Stimulated activated CD4-positive, alpha-beta T cell treated with anti-CD3 and anti-CD28 coated beads, Interleukin-12 subunit alpha, Interleukin-12 subunit beta, amount 100 ng/mL, for 4 hours (primary cell): ENCODE measurements around the gene SLC4A9.

Experiments used
- DNase-seq: peaks from one replicate; pipeline ENCODE4 v3.0.0-alpha.2; 2020

The SLC4A9 gene, protein sequence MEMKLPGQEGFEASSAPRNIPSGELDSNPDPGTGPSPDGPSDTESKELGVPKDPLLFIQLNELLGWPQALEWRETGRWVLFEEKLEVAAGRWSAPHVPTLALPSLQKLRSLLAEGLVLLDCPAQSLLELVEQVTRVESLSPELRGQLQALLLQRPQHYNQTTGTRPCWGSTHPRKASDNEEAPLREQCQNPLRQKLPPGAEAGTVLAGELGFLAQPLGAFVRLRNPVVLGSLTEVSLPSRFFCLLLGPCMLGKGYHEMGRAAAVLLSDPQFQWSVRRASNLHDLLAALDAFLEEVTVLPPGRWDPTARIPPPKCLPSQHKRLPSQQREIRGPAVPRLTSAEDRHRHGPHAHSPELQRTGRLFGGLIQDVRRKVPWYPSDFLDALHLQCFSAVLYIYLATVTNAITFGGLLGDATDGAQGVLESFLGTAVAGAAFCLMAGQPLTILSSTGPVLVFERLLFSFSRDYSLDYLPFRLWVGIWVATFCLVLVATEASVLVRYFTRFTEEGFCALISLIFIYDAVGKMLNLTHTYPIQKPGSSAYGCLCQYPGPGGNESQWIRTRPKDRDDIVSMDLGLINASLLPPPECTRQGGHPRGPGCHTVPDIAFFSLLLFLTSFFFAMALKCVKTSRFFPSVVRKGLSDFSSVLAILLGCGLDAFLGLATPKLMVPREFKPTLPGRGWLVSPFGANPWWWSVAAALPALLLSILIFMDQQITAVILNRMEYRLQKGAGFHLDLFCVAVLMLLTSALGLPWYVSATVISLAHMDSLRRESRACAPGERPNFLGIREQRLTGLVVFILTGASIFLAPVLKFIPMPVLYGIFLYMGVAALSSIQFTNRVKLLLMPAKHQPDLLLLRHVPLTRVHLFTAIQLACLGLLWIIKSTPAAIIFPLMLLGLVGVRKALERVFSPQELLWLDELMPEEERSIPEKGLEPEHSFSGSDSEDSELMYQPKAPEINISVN

DNA sequence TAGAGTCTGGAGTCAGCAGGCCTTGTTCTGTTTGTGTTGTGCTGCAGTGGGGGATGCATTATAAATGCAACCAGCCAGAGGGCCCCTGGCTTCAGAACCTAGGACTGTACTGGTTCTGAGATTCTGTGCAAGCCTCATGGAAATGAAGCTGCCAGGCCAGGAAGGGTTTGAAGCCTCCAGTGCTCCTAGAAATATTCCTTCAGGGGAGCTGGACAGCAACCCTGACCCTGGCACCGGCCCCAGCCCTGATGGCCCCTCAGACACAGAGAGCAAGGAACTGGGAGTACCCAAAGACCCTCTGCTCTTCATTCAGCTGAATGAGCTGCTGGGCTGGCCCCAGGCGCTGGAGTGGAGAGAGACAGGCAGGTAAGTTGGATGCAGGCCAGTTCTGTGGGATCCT lies at the start of gene SLC4A9:
Gene SLC4A9, plus strand, starts transcription at position 94 of the 400 bp plus-strand sequence. Its CDS starts 43 bp downstream, at position 137.
- DNase-seq, result no peak

- no peak for DNase-seq
Measured at GRCh38 chr5:140310434-140310833, 49.6 kb upstream of the SLC4A9 start.

- DNase-seq, result no peak
Measured at GRCh38 chr5:140311011-140311467, 49.0 kb upstream of the SLC4A9 start.

GRCh38 chr5:140312067-140312790 lies 47.8 kb upstream of the SLC4A9 start:
- DNase-seq, result no peak

- DNase-seq, result no peak
Measured at GRCh38 chr5:140312791-140313189, 47.2 kb upstream of the SLC4A9 start.

DNA sequence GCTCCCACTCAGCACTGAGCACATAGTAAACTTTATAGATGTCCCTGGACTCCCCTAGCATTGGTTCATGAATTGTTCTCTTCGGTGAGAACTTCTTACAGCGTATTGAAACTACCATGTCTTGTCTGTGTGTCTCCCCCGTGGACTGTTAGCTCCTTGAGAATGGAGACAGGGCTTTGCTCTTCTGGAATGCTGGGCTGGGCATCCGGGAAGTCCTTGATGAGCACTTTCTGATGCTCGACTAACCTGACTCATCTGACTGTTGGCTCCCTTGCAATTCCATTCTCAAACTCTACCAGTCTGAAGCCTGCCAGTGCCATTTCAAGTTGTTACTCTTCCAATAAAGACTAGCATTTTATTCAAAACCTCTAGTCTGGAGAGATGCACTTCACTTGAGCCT lies 42.1 kb upstream of the SLC4A9 start:
- DNase-seq, result no peak

- DNase-seq, result no peak
Measured at GRCh38 chr5:140318792-140319191, 41.2 kb upstream of the SLC4A9 start.

- no peak for DNase-seq
Measured at GRCh38 chr5:140319833-140320232, 40.2 kb upstream of the SLC4A9 start.

- DNase-seq, result no peak
Measured at GRCh38 chr5:140321796-140322195, 38.2 kb upstream of the SLC4A9 start.

- DNase-seq, result no peak
Measured at GRCh38 chr5:140322751-140323731, 37.0 kb upstream of the SLC4A9 start.

- DNase-seq, result no peak
Measured at GRCh38 chr5:140324041-140324600, 35.9 kb upstream of the SLC4A9 start.

GRCh38 chr5:140324617-140325241 lies 35.3 kb upstream of the SLC4A9 start:
- DNase-seq, result no peak

- DNase-seq, result no peak
Measured at GRCh38 chr5:140325486-140325885, 34.5 kb upstream of the SLC4A9 start.

DNA sequence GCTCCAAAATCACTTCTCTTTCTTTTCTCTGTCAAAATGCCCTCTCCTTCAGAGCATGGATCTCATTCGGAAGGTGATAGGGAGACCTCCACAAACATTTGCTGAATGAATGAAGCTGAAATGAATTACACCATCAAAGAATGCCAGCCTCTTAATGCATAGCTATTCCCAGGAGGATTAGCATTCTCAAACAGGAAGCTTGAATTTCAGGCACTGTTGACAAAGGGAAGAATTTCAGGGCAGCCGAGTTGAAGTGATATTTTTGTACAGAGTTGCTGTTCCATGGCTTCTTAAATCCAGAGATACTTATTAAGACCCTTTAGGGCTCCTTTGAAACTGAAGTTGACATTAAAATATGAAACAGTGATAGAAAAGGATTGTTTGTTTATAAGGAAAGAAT lies 32.4 kb upstream of the SLC4A9 start:
- no peak for DNase-seq

DNA sequence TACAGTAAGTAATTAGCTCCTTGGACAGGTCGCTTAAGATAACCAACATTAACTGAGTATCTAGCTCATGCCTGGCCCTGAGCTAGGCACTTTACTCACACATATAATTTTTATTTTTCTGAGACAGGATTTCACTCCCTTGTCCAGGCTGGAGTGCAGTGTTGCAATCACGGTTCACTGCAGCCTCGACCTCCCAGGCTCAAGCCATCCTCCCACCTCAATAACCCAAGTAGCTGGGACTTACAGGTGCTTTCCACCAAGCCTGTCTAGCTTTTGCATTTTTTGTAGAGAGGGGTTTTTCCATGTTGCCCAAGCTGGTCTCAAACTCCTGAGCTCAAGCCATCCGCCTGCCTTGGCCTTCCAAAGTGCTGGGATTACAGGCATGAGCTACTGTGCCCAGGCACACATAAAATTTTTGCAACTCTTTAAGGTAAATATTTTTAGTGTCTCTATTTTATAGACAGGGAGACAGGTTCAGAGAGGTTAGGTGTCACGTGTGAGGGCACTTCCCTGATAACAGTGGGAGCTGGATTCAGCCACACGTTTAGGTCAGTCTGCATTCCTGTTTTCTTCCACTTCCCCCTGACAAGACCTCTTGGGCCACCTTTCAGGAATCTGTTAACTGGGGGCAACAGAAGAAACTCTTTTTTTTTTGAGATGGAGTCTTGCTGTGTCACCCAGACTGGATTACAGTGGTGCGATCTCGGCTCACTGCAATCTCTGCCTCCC lies 31.8 kb upstream of the SLC4A9 start:
- no peak for DNase-seq

- no peak for DNase-seq
Measured at GRCh38 chr5:140329739-140330481, 30.1 kb upstream of the SLC4A9 start.

DNA sequence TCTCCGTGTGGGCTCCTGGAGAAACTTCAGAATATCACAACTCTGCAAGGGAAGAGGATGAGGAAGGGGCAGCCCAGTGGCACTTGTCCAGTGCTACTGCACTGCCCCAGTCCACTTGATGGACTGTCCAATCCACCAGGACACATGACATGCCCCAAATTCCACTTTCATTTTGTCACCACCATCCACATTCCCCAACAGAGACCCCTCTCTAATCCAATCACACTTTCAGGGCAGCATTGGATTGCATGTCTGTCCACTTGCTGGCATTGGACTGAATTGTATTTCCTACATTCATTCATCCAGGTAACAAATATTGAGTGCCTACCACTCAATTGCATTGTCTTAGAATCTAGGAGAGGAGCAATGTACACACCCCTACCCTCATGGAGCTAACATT lies 28.4 kb upstream of the SLC4A9 start:
- no peak for DNase-seq

DNA sequence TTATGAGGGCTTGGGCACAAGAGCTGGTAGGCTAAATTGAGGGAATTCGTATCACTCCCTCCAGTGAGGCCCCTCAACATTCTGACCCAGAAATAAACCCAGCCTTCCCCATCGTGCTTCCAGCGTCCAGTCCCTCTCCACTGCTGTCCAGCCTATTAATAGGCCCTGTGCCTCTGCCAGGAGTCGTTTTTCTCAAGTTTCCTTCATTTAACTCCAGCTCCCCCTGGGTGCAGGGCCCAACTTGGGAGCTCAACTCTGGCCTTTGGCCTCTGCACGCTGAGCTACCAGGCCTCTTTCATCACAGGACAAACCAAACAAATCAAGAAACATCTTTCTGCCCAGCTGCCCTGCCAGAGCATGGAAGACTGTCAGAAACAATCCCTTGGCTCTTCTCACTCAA lies 23.6 kb upstream of the SLC4A9 start:
- DNase-seq, result no peak

DNA sequence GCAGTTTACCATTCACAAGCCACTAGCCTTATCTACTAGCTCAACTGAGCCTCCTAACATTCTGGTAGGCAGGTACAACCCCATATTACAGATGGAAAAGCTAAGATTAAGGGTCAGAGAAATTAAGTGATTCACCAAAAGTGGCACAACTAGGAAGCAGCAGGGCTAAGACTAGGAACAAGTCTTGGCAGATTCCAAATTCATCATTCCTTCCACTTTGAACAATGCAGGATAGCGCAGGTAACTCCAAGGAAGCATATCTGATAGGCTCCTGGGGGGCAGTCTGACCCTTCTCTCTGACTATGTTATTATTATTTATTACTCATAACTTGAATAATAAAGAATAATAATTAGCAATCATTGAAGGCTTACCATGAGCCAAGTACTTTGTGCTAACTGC lies 22.1 kb upstream of the SLC4A9 start:
- no peak for DNase-seq
